GM21737 (cell line): ENCODE results near the gene PIP4K2A.
"Not testable (repeated sequence)": the region's sequence is repeated elsewhere in the genome, so short reads cannot be mapped to it uniquely, and the experiment has no call there.

ENCODE experiments used
- ATAC-seq: cut with Tn5 transposase; IDR thresholded peaks from one replicate; pipeline ENCODE4 v1.9.1; 2021; ENCODE audit warnings: mild to moderate bottlenecking, moderate library complexity; ENCODE audit not compliant: unreplicated experiment

Gene PIP4K2A

DNA sequence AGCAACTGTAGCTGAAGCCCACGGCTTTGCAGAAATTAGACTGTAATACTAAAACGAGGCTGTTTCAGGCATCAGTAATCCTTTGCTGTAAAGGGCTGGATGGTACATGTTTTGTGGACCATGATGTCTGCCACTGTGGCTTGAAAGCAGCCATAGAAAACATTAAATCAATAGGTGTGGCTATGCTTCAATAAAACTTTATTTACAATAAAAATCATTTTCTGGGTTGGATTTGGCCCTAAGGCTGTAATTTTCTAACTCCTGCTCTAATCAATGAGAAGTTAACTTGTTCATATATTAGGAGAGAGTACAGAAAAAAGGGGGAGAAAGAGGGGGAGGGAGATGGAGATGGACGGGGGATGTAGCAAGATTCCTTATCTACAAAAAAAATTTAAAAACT, 183.4 kb downstream of the PIP4K2A start:
- ATAC-seq = no peak

DNA sequence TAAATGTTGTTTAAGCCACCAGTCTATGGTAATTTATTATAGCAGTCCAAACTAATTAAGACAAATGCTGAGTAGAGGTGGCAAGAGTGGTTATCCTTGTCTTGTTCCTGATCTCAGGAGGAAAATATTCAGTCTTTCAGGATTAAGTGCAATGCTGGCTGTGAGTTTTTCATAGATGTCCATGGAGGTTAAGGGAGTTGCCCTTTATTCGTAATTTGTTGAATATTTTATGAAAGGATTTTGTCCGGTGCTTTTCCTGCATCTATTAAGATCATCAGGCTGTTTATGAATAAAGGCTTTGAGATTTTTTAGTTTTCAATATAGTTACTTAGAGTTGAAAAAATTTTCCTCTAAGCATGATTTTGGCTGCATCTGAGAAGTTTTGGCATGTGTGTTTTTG, 186.9 kb downstream of the PIP4K2A start:
- no peak for ATAC-seq

DNA sequence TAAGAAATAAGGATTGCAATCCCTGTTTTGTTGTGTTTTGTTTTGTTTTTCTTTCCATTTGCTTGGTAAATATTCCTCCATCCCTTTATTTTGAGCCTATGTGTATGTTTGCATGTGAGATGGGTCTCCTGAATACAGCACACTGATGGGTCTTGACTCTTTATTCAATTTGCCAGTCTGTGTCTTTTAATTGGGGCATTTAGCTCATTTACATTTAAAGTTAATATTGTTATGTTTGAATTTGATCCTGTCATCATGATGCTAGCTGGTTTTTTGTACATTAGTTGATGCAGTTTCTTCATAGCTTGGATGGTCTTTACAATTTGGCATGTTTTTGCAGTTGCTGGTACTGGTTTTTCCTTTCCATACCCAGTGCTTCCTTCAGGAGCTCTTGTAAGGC, 190.0 kb downstream of the PIP4K2A start:
- ATAC-seq = not testable (repeated sequence)

DNA sequence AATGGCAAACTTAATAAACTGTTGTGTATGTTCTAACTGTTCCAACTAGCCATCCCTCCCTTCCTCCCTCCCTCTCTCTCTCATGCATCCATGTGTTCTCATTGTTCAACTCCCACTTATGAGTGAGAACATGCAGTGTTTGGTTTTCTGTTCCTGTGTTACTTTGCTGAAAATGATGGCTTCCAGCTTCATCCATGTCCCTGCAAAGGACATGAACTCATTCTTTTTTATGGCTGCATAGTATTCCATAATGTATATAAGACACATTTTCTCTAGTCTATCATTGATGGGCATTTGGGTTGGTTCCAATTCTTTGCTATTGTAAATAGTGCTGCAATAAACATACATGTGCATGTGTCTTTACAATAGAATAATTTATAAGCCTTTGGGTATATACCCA, 193.7 kb downstream of the PIP4K2A start:
- ATAC-seq = not testable (repeated sequence)

DNA sequence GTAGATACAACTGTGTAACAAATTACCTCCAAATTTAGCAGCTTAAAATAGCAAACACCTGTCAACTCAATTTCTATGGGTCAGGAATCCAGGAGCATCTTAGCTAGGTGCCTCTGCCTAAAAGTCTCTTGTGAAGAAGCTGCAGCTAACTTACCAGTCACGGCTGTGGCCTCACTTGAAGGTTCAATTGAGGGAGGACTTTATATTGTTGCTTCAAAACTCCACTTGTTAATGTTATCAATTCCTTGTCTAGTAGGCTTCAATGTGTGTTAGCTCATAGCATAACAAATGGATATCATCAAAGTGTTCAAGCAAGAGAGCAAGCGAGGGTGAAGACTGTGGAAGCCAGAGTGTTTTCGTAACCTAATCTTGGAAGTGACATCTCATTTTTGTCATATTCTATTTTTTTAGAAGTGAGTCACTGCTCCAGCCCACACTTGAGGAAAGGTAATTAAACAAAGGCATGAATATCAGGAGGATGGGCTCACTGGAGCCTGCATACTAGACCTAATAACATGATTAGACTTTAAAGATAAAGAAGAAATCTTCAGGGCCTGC, 196.1 kb downstream of the PIP4K2A start:
- ATAC-seq = no peak

DNA sequence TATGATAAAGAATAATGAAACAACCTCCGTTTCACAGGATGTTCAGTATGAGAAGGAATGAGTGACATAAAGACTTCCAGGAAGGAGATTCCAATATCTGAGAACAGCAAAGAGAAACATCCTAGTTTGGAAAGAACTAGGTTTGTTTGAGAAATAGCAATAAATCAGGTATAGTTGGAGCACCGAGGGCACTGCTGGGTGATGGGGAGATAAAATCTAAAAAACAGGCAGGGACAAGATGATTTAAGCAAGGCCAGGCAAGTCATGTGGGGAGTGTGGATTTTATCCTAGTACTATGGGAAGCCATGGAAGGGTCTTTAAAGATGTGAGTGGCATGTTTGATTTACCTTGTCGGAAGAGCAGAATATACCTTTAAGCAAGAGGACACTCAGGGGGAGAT, 199.4 kb downstream of the PIP4K2A start:
- ATAC-seq = no peak

DNA sequence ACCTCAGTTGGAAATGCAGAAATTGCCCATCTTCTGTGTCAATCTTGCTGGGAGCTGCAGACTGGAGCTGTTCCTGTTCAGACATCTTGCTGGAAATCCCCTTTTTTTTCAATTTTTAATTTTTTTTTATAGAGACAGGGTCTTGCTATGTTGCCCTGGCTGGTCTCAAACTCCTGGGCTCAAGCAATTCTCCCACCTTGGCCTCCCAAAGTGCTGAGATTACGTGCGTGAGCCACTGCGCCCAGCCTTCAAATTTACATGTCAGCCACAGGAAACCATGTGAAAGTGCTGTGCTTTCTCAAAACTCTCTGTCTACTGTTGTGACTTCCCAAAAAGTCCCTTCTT, 200.0 kb downstream of the PIP4K2A start:
- ATAC-seq = not testable (repeated sequence)

DNA sequence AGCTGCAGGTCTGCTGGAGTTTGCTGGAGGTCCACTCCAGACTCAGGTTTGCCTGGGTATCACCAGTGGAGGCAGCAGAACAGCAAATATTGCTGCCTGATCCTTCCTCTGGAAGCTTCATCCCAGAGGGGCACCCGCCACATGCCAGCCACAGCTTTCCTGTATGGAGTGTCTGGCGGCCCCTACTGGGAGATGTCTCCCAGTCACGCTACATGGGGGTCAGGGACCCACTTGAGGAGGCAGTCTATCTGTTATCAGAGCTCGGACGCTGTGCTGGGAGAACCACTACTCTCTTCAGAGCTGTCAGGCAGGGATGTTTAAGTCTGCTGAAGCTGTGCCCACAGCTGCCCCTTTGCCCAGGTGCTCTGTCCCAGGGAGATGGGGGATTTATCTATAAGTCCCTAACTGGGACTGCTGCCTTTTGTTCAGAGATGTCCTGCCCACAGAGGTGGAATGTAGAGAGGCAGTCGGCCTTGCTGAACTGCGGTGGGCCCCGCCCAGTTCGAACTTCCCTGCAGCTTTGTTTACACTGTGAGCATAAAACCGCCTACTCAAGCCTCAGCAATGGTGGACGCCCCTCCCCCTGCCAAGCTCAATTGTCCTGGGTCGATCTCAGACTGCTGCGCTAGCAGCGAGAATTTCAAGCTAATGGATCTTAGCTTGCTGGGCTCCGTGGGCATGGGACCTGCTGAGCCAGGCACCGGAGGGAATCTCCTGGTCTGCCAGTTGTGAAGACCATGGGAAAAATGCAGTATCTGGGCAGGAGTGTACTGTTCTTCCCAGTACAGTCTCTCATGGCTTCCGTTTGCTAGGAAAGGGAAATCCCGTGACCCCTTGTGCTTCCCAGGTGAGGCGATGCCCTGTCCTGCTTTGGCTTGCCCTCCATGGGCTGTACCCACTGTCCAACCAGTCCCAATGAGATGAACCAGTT, 200.6 kb downstream of the PIP4K2A start:
- not testable (repeated sequence) for ATAC-seq

DNA sequence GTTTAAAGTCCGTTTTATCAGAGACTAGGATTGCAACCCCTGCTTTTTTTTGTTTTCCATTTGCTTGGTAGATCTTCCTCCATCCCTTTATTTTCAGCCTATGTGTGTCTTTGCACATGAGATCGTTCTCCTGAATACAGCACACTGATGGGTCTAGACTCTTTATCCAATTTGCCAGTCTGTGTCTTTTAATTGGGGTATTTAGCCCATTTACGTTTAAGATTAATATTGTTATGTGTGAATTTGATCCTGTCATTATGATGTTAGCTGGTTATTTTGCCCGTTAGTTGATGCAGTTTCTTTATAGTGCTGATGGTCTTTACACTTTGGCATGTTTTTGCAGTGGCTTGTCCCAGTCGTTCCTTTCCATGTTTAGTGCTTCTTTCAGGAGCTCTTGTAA, 202.4 kb downstream of the PIP4K2A start:
- ATAC-seq = not testable (repeated sequence)

DNA sequence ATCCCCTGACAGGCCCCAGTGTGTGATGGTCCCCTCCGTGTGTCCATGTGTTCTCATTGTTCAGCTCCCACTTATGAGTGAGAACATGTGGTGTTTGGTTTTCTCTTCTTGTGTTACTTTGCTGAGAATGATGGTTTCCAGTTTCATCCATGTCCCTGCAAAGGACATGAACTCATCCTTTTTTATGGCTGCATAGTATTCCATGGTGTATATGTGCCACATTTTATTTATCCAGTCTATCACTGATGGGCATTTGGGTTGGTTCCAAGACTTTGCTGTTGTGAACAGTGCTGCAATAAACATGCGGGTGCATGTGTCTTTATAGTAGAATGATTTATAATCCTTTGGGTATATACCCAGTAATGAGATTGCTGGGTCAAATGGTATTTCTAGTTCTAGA, 206.2 kb downstream of the PIP4K2A start:
- not testable (repeated sequence) for ATAC-seq

DNA sequence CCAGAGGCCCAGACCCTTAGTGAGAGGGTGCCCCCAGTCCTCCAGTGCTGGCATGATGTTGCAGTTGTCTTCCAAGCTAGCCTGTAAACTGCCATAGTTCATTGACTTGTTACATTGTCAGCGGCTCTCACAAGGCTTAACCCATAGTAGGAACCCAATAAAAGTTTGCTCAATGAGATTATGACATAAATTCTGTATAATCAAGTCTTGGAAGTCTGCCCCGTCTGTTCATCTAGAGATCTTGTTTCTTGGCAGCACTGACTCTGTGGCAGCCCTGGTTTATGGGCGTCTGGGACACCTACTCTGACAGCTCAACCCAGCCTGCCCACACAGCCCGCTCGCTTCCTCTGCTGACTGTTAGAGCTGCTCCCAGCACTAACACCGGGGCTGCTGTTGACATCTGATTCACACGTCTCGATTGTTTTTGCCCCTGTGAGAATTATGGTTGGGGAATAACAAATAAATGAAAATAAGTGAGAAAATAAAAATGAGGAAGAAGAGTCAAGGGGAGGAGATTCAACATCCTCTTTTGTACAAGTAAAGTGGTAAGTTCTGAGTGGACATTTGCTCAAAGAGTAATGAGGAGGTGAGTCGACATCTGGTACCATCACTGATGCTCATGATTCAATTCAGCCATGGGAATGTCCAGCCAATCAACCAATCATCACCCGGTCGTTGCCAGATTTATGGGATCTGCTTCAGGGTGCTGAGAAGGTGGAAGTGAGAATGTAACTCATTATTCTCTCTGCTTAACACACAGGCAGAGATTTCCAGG, 208.3 kb downstream of the PIP4K2A start:
- ATAC-seq = no peak

DNA sequence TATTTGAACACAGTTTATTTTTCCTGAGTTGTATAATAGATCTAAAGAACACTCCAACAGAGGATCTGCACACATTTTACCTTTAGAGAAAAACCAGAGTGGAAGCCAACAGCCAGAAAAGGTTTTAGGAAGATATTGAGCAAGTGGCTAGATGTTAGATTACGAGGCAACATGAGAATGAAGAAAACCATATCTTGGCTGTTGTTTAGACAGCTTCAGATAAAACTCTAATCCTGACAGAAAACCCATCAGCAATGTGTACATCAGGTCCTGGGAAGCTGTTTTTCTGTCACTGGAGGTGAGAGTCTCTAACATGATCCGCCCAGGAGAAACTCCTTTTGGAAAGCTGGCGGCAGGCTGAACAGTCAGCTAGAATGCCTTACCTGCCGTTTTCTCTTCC, 209.6 kb downstream of the PIP4K2A start:
- no peak for ATAC-seq

DNA sequence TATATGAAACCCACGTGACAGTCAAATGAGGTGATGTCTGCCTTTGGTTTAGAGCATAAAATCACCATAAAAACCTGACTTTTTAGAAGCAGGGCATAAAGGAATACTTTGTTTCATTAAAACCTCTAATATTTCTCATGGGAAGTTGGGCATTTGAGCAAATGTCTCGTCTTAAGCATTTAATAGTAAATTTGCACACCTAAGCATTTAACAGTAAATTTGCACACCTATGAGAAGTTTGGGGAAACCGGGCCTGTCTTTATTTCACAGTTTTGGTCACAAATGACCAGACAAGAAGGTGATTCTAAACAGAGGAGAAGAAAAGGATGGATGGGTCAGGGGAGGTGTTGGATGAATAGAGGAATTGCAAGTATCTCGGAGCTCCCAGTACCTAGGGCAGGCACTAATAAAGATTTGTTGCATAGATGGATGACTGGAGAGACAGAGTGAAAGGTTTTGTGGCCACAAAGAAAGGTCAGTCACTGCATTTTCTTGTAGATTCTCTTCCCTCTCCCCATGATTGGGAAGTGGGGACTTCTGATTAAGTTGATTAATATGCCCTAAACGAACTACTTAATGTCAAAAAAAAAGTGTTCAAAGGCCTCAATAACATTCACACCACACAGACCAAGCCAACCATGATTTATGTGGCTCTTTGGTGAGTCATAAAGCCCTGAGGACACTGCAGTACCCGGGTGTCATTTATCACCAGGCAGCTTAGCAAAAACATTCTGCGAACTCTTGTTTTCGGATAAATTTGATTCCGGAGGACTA, 210.9 kb downstream of the PIP4K2A start:
- ATAC-seq = no peak

DNA sequence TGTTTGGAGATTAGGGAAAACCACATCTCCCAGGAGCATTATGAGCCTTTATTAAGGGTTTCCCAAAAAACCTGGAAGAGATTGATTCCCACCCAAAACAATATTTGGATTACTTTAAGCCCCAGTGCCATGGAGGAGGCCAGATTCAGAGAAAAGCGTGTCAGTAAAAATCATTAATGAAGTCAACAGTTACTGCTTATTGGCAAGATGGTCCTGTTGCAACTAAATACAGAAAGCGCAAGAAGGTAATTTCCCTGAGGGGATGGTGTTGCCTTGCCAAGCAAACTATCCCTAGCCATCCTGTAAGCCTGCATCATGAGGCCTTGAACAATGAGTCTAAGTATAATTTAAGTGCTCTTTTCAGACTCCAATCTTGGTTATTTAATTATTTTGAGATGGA, 212.5 kb downstream of the PIP4K2A start:
- ATAC-seq = no peak

DNA sequence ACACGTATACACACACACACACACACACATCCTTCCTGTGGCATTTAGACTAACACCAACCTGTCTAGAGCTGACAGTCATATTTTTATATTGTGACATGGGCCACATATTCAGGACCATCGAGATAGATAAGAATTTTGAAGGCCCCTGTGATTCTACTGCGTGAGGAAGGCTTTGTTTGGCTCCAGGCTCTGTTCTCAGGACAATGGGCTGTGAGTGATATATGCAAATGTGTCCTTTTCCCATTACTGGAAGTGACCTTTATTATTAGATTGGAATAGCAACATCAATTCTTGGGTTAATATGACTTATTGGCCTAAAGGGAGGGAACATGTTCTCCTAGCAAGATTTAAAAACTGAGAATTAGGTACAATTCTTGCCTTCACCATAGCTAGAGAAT, 213.0 kb downstream of the PIP4K2A start:
- no peak for ATAC-seq

DNA sequence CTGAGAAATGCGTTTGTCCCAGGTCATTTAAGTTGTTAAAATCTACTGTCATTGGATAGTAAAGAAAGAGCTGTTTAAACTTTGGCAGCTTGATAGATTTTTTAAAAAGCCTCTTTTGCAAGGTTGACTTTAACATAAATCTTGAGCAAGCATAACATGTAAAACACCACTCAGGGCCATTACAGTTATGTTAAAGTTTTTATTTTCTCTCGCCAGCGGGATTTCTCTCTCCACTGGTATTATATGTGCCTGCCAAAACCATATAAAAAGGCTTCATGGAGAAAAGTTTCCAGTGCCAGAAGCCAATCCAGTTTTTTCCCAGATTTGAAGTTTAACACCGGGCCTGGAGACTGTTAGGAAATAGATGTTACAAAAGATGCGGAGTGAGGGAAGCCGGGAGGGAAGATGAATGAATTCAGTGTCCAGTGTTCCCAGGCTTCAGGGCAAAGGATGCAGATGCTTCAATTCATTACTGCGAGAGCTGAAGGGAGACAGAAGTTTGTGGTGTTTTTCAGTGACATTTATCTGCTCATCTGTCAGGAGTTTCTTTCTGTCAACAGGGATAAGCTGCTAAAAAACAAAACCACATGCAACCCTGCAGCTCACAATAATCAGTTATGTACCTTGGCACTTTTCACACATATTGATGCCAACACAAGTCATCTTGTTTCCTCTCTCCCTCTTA, 213.6 kb downstream of the PIP4K2A start:
- ATAC-seq = no peak

DNA sequence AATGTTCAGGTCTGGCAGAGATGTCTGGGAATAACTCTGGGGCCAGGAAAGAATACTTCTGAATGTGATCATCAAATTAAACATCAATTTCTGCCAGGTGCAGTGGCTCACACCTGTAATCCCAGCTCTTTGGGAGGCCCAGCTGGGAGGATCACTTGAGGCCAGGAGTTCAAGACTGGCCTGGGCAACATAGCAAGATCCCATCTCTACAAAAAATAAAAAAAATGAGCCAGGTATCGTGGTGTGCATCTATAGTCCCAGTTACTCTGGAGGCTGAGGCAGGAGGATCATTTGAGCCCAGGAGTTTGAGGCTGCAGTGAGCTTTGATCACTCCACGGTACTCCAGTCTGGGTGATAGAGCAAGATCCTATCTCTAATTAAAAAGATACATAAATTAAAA, 214.4 kb downstream of the PIP4K2A start:
- not testable (repeated sequence) for ATAC-seq

DNA sequence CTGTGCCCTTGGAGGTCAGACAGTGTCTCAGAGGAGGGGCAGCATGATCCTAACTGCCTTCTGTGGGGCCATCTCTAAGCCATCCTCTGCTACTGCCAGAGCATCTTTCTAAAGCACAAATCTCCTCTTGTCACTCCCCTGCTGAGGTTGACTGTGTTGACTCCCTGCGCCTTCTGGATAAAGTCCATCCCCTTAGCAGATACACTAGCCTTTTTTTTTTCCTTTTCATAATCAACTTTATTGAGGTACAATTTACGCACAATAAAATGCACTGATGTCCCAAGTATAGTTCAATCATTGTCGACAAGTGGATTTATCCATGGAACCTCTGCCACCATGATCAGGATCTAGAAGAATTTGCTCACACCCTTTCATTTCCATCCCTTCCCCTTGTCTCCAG, 219.0 kb downstream of the PIP4K2A start:
- no peak for ATAC-seq

DNA sequence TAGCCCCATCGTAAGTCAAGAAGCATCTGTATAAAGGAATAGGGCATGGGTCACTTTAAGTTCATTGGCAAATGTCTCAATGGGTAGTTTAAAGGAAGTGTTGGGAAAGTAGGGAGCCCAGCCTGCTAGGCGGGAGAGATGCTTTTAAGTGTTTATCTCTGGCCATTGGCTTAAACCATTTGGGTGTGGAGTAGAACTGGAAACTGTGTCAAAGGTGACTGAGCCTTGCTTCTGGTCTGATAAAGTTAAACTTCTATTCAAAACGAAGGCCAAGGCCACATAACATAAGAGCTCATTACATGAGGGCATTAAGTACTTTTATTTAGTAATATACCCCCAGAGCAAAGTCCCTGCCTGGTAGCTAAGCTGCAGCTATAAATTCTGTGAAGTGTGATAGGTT, 220.4 kb downstream of the PIP4K2A start:
- no peak for ATAC-seq

DNA sequence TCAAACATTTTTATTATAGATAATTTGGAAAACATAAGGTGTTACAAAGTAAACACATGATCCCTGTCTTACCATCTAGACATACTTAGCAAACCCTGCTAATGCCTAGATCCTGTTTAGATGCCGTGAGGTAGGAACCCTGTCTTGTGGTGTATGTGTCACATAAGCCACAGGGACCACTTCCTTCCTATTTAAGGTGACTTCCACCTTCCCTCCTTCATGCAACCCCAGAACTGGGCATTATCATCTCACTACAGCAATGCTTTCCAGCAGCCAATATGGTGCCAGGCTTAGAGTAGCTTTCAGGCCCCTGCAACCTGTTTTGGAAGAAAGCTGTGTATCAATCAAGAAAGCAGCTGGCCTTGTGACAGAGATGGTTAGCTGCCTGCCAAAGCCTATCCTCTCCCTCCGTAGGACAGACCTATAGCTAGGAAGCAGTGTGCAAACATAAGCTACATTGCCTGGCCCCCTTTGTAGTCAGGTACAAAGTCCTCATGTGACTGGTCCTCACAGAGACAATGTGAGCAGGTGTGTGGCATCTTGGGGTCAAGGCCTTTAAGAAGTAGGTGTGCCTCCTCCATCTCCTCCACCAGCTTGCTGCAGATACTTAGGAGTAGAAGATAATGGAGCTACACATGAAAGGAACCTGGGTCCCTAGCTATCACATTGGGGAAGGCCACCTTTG, 222.3 kb downstream of the PIP4K2A start:
- no peak for ATAC-seq
